Fibroblast of lung (primary cell): ENCODE measurements around the gene THOP1.

Source experiments
- CTCF ChIP-seq, 2 donors: IDR thresholded peaks in 1 of 2; conservative IDR thresholded peaks in 1 of 2; 1 replicate in 1 of 2; 2 replicates in 1 of 2; pipeline ENCODE4 v1.5.1; 2011 to 2012; ENCODE audit warnings: low read length in 2 of 2, control low read depth in 1 of 2, inconsistent platforms in 1 of 2, low read depth in 1 of 2, mild to moderate bottlenecking in 1 of 2
- EZH2 ChIP-seq: IDR thresholded peaks from 2 replicates; pipeline ENCODE4 v1.5.1; 2012; ENCODE audit warnings: low read length, control low read depth, mild to moderate bottlenecking; ENCODE audit errors: missing control alignments

GRCh38 chr19:2845107-2845506, 59.8 kb downstream of the THOP1 start:
- no peak for TF ChIP-seq CTCF (conservative IDR thresholded peaks at IDR 0.05 in 1 of 2, IDR thresholded peaks at IDR 0.05 in 1 of 2; ENCODE audit: low read depth in 1 of 2, low read length in 2 of 2)
- TF ChIP-seq EZH2 = no peak
